LNCAP (cell line): ENCODE results near the gene BCL11A.

Experiments used
- TF ChIP-seq, protein P1 (sequence below): fragments of 450-650 bp; IDR thresholded peaks from 2 replicates; pipeline ENCODE4 v1.5.1; 2017; ENCODE audit warnings: mild to moderate bottlenecking

Gene BCL11A

DNA sequence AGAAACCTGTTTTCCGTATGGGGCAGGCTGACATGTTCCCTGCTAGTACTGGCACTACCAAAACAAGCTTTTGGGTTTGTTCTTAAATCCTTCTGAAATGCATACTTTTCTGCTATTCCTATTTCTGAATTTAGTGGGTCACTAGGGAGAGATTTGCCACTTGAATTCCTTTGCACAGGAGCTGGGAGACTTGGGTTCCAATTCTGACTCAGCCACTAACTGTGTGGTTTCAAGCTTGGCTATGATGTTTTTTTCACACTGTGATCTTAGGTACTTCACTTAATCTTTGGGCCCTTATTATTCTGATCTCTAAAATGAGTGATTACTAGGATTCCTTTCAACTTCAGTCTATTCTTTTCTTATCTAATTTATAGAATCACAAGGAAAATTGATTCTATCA, 105.5 kb downstream of the BCL11A start:
- TF ChIP-seq, protein P1, sequence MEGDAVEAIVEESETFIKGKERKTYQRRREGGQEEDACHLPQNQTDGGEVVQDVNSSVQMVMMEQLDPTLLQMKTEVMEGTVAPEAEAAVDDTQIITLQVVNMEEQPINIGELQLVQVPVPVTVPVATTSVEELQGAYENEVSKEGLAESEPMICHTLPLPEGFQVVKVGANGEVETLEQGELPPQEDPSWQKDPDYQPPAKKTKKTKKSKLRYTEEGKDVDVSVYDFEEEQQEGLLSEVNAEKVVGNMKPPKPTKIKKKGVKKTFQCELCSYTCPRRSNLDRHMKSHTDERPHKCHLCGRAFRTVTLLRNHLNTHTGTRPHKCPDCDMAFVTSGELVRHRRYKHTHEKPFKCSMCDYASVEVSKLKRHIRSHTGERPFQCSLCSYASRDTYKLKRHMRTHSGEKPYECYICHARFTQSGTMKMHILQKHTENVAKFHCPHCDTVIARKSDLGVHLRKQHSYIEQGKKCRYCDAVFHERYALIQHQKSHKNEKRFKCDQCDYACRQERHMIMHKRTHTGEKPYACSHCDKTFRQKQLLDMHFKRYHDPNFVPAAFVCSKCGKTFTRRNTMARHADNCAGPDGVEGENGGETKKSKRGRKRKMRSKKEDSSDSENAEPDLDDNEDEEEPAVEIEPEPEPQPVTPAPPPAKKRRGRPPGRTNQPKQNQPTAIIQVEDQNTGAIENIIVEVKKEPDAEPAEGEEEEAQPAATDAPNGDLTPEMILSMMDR, result no peak

DNA sequence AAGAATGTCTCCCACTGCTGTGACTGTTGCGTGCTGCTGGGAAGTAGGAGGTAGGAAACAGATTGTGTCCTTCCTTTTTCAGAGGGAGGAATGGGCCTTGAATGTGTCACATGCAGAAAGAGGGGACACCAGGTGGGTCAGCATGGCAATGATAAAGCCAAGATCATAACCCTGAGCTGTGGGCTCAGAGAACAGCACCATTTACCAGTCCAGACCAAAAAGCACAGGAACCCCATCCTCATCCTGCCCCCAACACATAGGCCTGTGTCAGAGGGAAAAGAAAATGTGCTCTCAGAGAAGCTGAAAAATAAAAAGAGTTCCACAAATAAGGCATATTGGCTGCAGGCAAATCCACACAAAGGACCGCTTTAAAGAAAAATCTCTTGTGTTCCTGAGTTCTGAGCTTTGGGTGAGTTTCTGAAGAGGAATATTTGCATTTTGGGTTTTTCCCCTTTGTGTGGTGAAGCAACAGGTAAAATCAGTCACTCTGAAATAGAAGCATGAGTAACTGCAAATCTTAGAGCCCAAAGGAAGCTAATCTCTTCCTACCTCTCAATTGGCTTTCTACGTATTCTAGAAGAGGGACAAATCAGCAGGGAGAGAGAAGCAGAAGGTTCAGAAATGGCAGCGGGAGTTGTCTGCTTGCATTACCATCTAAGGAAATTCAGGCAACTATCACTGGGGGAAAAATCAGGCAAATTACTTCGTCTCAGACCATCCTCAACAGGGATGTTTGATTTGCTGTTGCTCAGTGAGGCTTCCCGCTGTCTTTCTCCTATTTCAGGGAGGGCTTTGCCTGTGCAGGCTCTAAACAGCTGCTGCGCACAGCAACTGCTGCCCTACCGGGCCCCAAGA, 106.8 kb downstream of the BCL11A start:
- TF ChIP-seq, protein P1, result no peak

DNA sequence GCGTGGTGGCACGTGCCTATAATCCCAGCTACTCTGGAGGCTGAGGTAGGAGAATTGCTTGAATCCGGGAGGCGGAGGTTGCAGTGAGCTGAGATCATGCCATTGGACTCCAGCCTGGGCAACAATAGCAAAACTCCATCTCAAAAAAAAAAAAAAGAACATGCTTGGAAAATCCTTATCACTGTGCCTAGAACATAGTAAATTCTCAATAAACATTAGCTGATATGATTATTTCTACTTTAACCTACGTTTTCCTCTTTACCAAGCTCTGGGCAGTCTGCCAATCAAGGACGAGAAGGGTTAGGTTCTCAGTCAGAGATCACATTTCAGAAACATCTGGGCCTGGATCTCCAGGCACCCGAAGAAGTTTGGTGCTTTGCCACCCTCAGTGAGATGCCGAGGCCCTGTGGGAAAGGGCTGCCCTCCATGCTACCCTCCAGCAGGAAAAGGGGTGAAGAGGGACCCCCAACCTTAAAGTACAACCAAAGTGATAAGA, 107.7 kb downstream of the BCL11A start:
- TF ChIP-seq, protein P1, result no peak

DNA sequence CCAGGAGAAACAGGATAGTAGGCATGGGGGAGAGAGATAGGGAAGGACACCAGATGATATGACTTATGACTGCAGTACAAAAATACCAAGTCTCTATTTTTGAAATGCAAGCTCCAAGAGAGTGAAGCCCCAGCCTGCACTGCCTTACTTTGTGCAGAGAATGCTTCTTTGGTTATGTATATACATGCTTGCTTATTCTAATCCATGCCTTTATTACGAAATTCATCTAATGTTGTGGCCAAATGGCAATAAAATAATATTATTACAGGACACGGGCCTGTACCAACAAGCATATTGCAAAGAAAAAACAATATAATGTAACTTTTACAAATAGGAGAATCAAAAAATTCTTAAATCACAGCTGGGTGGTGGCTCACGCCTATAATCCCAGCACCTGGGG, 110.8 kb downstream of the BCL11A start:
- TF ChIP-seq, protein P1, result no peak

DNA sequence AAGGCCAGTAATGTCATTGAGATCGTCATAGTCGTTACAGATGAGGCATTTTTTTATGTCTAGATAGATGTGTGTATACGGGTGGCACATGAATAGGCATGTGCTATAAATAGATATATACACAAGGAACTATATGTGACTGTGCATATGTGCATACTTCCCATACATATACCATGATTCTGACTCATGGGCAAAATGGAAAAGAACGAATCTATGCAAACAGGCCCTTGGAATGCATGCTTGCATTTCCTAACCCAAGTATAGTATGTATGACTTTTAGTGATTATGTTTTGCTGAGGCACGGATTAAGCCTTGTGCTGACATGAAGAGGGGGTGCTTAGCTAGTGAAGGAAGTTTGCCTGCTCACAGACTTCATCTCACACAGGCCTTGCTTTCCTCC, 111.7 kb downstream of the BCL11A start:
- TF ChIP-seq, protein P1, result no peak

DNA sequence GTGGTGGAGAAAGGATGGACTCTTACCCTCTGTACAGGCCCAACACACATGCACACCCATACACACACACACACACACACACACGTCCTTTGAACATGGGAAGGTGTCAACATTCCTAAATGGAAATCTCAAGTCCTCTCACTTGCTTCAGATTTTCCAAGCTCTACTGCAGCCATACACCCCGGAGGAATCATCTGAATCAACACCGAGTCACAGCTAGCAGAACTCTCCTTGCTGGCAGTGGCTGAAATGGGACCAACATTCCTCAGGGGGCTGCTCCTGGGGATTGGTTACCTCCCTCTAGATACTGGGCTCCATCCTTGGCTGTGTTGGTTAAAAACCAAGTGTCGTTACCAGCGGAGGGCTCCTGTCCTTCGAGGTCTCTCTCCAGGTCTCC, 112.7 kb downstream of the BCL11A start:
- TF ChIP-seq, protein P1, result no peak

DNA sequence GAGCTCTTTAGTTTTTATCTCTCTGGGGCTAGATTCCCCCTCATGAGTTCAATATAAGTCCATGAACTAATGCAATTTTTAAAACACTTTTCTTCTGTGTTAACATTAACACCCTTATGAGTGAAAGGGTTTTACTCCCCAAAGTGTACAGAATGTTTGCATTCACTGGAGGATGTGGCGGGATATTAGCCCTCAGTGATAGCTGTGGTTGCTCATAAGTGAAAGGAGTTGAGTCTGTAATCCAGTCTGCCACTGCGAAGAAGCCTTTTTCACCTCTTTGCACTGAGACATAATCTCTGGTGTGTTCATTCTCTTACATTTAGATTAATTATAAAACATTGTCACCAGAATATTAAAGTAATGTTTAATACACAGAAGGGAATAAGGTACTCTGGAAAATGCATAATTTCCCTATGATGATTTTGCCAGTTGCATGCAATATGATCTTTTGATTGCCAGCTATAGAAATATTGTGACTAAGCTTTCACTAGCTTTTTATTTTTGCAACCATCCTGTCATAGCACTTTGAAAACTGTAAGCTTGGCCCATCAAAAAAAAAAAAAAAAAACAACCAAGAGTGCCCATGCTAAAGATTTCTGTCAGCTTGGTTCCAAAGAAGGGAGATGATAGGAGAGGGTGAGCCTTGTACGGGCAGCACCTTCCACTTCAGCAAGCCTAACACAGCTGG, 113.2 kb downstream of the BCL11A start:
- TF ChIP-seq, protein P1, result no peak
